Activated CD4-positive, alpha-beta T cell treated with anti-CD3 and anti-CD28 coated beads, Interleukin-2, Interleukin-4, amounts not matched to agents 100 ng/mL and 50 ng/mL, durations not matched to agents 16 hours and 8 hours (primary cell): ENCODE data around the gene KRT74.

Experiments
- DNase-seq: peaks from one replicate; pipeline ENCODE4 v3.0.0-alpha.2; 2020; ENCODE audit warnings: low spot score

The KRT74 gene

DNA sequence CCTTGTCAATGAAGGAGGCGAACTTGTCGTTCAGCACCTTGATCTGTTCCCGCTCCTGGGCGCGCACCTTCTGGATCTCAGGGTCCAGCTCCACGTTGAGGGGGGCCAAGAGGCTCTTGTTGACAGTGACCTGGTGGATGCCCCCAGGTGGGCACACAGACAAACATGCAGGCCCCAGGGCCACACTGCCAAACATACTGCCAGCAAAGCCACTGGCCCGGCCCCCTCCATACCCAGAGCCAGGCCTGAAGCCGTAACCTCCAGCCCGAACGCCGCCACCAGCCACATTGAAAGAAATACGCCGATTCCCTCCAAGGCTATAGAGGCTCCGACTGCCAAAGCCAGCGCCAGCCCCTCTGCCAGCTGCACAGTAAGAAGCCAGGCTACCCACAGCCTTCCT lies 337 bp downstream of the KRT74 start:
- DNase-seq = no peak

DNA sequence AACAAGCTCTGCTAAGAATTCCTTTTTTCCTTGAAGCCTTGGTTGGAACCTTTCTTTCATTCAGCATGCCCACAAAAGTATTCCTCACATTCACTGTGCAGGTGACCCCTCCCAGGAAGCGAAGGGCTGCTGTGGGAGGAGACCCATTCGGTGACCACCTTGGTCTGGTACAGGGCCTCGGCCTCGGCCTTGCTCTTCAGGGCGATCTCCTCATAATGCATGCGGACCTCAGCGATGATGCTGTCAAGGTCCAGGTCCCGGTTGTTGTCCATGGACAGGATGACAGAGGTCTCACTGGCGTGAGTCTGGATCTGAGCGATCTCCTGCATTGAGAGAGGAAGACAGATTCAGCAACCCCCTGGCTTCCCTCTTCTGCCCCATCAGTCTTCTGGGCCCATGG lies 3.1 kb downstream of the KRT74 start:
- DNase-seq = no peak

DNA sequence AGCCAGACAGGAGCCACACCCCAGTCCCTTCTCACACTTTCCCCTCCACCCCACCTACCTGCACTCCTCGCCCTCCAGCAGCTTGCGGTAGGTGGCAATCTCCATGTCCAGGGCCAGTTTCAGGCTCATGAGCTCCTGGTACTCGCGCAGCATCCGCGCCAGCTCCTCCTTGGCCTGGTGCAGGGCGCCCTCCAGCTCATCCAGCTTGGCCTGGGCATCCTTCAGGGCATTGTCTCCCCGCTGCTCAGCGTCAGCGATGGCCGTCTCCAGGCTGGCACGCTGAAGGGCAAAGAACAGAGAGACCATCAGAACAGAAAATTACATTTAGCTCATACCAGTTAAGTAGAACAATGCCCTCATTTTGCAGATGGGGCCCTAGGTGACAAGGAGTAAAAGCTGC lies 5.5 kb downstream of the KRT74 start:
- no peak for DNase-seq

DNA sequence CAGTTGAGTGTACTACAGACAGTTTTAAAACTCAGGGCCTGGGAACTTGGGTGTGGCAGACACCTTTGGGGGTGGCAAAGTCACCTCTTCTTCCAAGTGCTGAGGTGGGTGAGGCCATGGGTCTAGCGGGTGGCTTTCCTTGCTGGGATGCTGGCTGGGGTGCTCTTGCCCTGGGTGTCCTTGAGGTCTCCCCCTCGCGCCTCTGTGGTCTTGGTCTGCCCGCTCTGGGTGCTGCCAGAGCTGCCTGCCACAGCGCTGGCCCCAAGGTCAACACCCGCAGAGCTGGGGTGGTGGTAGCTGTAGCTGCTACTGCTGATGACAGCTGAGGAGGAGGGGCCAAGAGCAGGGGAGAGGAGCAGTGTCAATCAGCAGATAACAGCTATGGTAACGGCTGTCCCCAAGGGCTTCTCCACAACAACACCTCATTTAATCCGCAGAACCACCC lies 6.8 kb downstream of the KRT74 start:
- DNase-seq = no peak

GRCh38 chr12:52564582-52564981 lies 9.1 kb downstream of the KRT74 start:
- no peak for DNase-seq

GRCh38 chr12:52561880-52562449 lies 11.7 kb downstream of the KRT74 start:
- DNase-seq = no peak

DNA sequence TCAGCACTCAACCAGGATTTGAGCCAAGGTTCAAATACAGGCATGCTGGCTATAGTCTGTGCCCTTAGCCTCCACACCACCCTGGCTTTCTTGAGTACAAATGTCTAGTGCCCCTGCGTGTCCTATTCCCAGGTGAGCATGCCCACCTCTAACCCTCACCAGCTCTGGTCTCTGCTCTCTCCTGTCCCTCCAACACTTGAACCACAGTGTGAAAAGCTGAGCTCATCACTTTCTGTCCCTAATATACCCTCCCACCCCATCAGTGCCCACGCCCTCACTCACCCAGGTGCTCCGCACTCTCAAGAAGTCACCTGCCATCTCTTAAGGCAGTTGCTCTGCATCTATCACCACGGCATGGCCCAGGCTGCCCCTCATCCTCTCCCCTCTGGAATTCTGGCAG lies 13.7 kb downstream of the KRT74 start:
- DNase-seq = no peak

GRCh38 chr12:52558781-52559445 lies 14.7 kb downstream of the KRT74 start:
- no peak for DNase-seq

GRCh38 chr12:52557476-52557875 lies 16.2 kb downstream of the KRT74 start:
- DNase-seq = no peak

DNA sequence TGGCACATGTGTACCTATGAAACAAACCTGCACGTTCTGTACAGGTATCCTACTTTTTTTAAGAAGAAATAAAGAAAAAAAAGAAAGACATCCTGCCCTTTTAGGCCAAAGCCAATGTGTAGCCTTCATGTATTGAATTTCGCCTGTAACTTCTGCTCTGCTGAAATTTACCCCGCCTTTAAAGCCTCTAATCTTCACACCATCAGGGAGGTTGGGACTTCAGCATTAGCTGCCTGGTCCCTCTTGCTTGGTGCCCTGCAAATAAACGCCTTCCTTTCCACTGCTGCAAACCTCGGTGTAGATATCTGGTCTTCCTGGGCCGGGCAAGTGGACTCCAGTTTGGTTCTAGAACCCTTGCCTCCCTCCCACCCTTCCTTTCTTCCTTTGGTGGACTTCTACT lies 18.1 kb downstream of the KRT74 start:
- no peak for DNase-seq

DNA sequence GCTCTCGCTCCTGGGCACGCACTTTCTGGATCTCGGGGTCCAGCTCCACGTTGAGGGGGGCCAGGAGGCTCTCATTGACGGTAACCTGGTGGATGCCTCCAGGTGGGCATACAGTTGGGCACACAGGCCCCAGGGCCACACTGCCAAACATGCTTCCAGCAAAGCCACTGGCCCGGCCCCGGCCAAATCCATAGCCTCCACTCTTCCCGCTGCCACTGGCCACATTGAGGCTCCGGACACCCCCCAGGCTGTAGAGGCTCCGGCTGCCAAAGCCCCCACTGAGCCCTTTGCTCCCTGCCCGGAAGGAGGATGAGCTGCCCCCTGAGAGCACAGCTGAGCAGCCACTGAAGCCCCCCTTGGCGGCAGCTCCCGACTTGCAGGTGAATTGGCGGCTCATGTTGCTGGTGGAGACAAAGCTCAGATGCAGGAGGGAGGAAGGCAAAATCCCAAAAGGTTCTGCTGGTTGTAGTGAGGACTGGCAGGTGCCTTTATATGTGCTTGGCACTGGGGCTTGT lies 20.9 kb downstream of the KRT74 start, which contains the start of gene KRT71:
TSS of gene KRT71 (minus strand) at position 465 of the 515 bp plus-strand sequence. CDS start at position 397, 68 bp downstream.
- DNase-seq = no peak

GRCh38 chr12:52552055-52552454 lies 21.6 kb downstream of the KRT74 start:
- no peak for DNase-seq

DNA sequence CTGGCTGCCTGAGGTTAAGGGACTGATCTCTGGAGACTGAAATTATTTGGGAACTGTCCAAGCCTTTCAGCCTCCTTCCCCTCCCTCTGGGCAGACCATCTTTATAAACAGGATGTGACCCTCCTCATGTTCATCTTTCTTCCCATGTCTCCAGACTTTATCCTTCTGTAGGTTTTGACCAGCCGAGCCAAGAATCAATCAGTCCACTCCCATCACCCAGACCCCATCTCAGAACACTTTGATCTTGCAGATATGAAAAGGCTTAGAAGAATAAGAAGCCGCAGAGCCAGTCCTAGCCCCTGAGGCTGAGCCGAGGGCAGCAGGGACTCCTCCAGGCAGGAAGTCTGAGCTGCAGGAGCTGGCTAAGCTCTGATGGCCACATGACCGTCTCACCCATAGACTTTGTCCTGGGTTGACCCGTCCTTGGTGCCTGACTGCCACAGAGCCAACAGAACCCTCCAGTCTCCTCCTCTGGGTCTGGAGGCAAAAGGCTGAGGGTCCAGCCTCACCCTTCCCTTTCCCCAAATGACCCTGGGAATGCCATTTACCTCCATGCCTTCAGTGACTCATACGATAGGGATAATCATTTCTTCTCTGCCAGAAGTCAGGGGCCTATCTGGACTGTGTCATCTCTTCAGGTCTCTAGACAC lies 22.3 kb downstream of the KRT74 start:
- no peak for DNase-seq

DNA sequence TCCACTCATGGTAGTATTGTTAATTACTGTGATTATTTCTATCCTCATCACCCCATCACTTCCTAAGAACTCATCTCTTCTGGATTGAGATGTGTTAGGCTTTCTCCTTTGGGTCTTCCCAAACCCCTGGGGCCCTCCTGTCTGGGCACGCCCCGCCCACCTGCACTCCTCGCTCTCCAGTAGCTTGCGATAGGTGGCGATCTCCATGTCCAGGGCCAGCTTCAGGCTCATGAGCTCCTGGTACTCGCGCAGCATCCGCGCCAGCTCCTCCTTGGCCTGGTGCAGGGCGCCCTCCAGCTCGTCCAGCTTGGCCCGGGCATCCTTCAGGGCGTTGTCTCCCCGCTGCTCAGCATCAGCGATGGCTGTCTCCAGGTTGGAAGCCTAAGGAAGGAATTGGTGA lies 27.5 kb downstream of the KRT74 start:
- DNase-seq = no peak

- DNase-seq = no peak
Observed at GRCh38 chr12:52543985-52544883, 29.4 kb downstream of the KRT74 start.

- DNase-seq = no peak
Observed at GRCh38 chr12:52542785-52543318, 30.8 kb downstream of the KRT74 start.

GRCh38 chr12:52542157-52542556 lies 31.5 kb downstream of the KRT74 start:
- no peak for DNase-seq

DNA sequence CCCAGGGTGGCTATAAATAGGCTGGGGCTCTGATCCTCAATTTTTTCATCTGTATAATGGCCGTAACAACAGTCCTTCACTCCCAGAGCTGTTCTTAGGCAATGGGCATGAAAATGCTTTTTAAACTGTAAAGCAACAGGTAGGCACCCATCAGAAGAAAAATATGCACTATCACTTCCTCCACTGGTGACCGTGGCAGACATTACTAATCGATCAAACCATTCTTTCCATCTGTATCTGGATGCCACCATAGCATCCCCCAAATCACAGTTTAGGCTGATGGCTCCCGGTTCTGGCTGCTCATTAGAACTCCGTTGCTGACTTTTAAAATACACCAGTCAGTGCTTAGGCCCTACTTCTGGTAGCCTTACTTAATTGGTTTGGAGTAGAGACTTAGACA lies 31.9 kb downstream of the KRT74 start:
- no peak for DNase-seq

- no peak for DNase-seq
Observed at GRCh38 chr12:52540531-52540930, 33.1 kb downstream of the KRT74 start.

DNA sequence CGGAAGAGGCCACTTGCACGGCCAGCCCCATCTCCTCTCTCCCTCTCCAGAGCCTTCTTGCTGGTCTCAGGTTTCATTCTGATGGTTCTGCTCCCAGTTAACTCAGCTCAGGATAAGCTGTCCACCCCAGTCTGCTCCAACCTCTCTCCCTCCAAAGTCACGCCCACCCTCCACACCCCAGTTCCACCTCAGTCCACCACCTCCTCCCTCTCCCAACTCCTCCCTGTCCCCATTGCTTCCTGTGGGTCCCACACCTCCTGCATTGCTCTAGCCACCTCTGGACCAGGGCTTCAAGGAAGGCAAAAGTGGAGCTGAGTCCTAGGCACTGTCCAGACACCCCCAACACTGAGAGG lies 33.8 kb downstream of the KRT74 start:
- DNase-seq = no peak

- DNase-seq = no peak
Observed at GRCh38 chr12:52539083-52539820, 34.4 kb downstream of the KRT74 start.
